BE2C (cell line): ENCODE data around the gene NPFFR1.

Experiments
- DNase-seq: peaks from one replicate; pipeline ENCODE4 v3.0.0-alpha.2; 2020
- H3K27me3 ChIP-seq: fragments of 250-450 bp; sonication (Bioruptor Pico); 2 replicates; pipeline ENCODE4 v1.5.1; 2020; ENCODE audit warnings: mild to moderate bottlenecking
- H3K36me3 ChIP-seq: fragments of 250-450 bp; sonication (Bioruptor Pico); 2 replicates; pipeline ENCODE4 v1.5.1; 2020; ENCODE audit warnings: mild to moderate bottlenecking
- H3K4me1 ChIP-seq: fragments of 250-450 bp; sonication (Bioruptor Pico); 2 replicates; pipeline ENCODE4 v1.5.1; 2020
- H3K4me3 ChIP-seq: 2 replicates; pipeline ENCODE4 v1.5.1; 2011; ENCODE audit warnings: low read depth, low read length
- H3K9me3 ChIP-seq: fragments of 250-450 bp; sonication (Bioruptor Pico); 2 replicates; pipeline ENCODE4 v1.5.1; 2020
- TF ChIP-seq, protein P1 (sequence below): IDR thresholded peaks from 2 replicates; pipeline ENCODE4 v1.5.1; 2012; ENCODE audit warnings: mild to moderate bottlenecking, low read depth, low read length

NPFFR1 gene

DNA sequence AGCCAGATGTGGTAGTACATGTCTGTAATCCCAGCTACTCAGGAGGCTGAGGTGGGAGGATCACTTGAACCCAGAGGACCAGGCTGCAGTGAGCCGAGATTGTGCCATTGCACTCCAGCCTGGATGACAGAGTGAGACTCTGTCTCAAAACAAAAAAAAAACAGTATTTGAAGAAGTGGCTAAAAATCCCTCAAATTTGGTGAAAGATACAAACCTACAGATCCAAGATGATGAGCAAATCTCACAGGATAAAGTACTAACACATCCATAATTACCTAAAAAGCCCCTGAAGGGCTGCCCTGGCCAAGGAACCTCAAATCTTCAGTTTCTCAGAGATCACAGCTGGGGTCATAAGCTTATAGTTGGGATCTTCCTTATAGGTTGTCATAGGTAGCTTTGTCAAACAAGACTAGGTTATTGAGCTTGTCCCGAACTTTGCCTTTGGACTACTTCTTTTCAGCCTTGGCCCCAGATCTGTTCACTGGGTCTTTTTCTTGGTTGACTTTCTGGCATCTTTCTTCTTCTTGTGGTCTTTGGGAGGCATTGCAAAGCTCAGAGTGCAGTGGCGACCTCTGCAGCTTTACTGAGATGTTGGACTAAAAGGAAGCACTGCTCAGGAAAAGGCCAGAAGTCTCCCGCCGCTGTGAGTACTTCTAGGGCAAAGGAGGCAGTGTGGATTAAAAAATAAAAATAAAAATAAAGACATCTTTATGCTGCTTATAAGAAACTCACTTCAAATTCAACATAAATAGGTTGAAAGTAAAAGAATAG is 84.9 kb downstream of the NPFFR1 start:
- TF ChIP-seq, protein P1, sequence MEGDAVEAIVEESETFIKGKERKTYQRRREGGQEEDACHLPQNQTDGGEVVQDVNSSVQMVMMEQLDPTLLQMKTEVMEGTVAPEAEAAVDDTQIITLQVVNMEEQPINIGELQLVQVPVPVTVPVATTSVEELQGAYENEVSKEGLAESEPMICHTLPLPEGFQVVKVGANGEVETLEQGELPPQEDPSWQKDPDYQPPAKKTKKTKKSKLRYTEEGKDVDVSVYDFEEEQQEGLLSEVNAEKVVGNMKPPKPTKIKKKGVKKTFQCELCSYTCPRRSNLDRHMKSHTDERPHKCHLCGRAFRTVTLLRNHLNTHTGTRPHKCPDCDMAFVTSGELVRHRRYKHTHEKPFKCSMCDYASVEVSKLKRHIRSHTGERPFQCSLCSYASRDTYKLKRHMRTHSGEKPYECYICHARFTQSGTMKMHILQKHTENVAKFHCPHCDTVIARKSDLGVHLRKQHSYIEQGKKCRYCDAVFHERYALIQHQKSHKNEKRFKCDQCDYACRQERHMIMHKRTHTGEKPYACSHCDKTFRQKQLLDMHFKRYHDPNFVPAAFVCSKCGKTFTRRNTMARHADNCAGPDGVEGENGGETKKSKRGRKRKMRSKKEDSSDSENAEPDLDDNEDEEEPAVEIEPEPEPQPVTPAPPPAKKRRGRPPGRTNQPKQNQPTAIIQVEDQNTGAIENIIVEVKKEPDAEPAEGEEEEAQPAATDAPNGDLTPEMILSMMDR = no peak
- no peaks in the 10 kb centered on the region for H3K9me3 ChIP-seq
- peaks cover 64% of the 10 kb centered on the region for H3K36me3 ChIP-seq
- no peaks in the 10 kb centered on the region for H3K27me3 ChIP-seq
- H3K4me1 ChIP-seq = no peaks in the 10 kb centered on the region
- DNase-seq = no peak
- no peak overlapping the region for H3K4me3 ChIP-seq
